ENCODE measurements around the gene LRRC8C. TPM values are rescaled to one million over a fixed set of nuclear protein-coding genes. Genes with fewer than 3 reads are reported as not detected.

LRRC8C gene
- total RNA-seq, 6 donors from 2014 or later: 5.2 to 12.5 (median 11.6) TPM

DNA sequence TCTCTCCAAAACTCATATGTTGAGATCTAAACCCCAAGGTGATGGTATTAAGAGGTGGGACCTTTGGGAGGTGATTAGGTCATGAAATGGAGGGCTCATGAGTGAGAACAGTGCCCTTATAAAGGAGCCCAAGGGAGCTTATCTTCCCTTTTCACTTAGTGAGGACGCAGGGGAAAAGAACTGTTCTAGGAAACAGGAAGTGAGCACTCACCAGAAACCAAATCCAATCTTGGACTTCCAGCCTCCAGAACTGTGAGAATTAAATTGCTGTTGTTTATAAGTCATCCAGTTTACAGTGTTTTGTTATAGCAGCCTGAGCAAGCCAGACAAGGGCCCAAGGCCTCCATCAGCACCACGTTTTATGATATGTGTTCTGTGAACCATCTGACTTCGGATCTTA is 127.6 kb downstream of the LRRC8C start:
- 75 to 80% methylated on average over 3 of the region's 3 CpGs for WGBS, 2 donors
- ATAC-seq (ENCODE audit: low FRiP score in 2 of 2) (no peak), DNase-seq (no peak)
- Histone ChIP-seq H3K9me3 (no peaks in the 10 kb centered on the region), H3K4me1 (peaks cover 42 to 67% (median 52%) of the 10 kb centered on the region in 4 donors), H3K27ac (peak overlapping the region in 3 of 4 donors; percentile 3 to 27 (median 21)), H3K4me3 (no peak overlapping the region), H3K36me3 (no peaks in the 10 kb centered on the region), H3K27me3 (no peaks in the 10 kb centered on the region)
- no peak for TF ChIP-seq POLR2A (IDR thresholded peaks at IDR 0.05)
- TF ChIP-seq EP300 (IDR thresholded peaks at IDR 0.05): no peak
- no peak for TF ChIP-seq POLR2AphosphoS5 (IDR thresholded peaks at IDR 0.05)
- TF ChIP-seq, protein P1, sequence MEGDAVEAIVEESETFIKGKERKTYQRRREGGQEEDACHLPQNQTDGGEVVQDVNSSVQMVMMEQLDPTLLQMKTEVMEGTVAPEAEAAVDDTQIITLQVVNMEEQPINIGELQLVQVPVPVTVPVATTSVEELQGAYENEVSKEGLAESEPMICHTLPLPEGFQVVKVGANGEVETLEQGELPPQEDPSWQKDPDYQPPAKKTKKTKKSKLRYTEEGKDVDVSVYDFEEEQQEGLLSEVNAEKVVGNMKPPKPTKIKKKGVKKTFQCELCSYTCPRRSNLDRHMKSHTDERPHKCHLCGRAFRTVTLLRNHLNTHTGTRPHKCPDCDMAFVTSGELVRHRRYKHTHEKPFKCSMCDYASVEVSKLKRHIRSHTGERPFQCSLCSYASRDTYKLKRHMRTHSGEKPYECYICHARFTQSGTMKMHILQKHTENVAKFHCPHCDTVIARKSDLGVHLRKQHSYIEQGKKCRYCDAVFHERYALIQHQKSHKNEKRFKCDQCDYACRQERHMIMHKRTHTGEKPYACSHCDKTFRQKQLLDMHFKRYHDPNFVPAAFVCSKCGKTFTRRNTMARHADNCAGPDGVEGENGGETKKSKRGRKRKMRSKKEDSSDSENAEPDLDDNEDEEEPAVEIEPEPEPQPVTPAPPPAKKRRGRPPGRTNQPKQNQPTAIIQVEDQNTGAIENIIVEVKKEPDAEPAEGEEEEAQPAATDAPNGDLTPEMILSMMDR (IDR thresholded peaks at IDR 0.05): no peak

DNA sequence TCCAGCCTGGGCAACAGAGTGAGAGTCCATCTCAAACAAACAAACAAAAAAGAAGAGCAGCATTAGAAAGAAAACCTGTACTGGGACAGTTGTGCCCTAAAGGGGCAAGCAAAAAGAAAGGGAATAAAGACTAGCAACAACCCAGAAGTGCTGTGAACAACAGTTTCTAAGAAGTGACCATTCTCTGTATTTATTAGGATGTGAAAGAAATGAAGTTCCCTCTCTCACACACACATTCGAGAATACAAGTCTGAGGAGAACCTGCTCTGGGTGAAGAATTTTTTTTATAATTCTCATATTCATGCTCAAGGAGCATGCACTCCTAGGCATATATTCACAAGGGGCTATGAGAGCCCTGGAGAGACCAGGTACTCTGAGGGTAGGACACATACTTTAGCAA is 128.4 kb downstream of the LRRC8C start:
- H3K4me3 ChIP-seq: no peak overlapping the region
- H3K9me3 ChIP-seq: no peaks in the 10 kb centered on the region
- H3K4me1 ChIP-seq: peaks cover 42 to 66% (median 51%) of the 10 kb centered on the region in 4 donors
- ATAC-seq (ENCODE audit: low FRiP score in 2 of 2) (no peak), DNase-seq (no peak)
- 71 to 77% methylated on average over 1 of the region's 1 CpG for WGBS, 2 donors
- TF ChIP-seq EP300 (IDR thresholded peaks at IDR 0.05) (no peak), POLR2A (IDR thresholded peaks at IDR 0.05) (no peak), POLR2AphosphoS5 (IDR thresholded peaks at IDR 0.05) (no peak)
- TF ChIP-seq, protein P1 (IDR thresholded peaks at IDR 0.05): no peak
- H3K36me3 ChIP-seq: no peaks in the 10 kb centered on the region
- no peaks in the 10 kb centered on the region for H3K27me3 ChIP-seq
- H3K27ac ChIP-seq: peak overlapping the region in 2 of 4 donors; percentile 21 to 27

DNA sequence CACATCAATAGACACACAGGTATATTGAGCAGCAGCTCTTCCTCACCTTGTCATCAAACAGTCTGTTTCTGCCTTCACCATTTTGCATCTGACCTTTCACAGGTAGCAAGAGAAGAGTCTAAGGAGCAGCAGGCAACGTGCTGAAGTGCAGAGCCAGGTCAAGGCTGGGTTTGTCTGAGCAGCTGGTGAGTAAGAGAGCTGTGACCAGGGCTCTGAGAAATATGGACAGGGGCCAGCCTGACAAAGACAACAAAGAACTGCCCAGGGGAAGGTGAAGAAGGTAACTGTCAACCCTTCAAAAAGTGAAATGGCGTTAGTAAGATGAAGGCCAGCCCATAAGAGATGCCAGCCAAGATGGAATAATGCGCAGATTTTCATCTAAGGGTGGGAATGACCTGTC is 129.0 kb downstream of the LRRC8C start:
- H3K4me1 ChIP-seq: peaks cover 38 to 61% (median 47%) of the 10 kb centered on the region in 4 donors
- WGBS, 2 donors: 71 to 80% methylated on average over 3 of the region's 3 CpGs
- H3K4me3 ChIP-seq: peak overlapping the region in 1 of 4 donors; percentile 51

DNA sequence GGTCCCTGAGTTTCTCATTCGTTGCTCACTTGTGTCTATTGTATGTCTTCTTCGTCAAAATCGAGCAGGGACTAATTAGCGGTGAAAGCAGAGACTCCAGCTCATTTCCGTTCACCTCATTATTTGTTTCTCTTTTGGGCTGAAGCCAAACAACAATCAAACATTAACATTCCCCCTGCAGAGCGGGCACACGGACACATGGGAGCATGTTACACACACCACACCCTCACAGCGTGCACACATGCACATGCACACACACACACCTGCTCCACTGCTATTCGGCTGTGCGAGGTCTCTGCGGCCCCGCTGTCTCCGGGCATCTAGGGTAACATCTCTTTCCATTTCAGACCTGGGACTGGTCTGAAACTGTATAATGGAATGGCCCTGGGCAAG is 129.5 kb downstream of the LRRC8C start:
- no peaks in the 10 kb centered on the region for H3K36me3 ChIP-seq
- DNase-seq: no peak
- H3K27ac ChIP-seq: peak overlapping the region in 3 of 4 donors; percentile 54 to 76 (median 64)
- 38 to 59% methylated on average over 13 of the region's 13 CpGs for WGBS, 2 donors
- peak overlapping the region in 3 of 4 donors; percentile 36 to 51 (median 44) for H3K4me3 ChIP-seq
- no peak for TF ChIP-seq EP300 (IDR thresholded peaks at IDR 0.05)
- no peak for TF ChIP-seq POLR2A (IDR thresholded peaks at IDR 0.05)
- TF ChIP-seq, protein P1 (IDR thresholded peaks at IDR 0.05): no peak
- TF ChIP-seq POLR2AphosphoS5 (IDR thresholded peaks at IDR 0.05): no peak
- H3K27me3 ChIP-seq: no peaks in the 10 kb centered on the region
- H3K4me1 ChIP-seq: peaks cover 33 to 56% (median 43%) of the 10 kb centered on the region in 4 donors
- peak in 1 of 2 donors; percentile 35 for ATAC-seq (ENCODE audit: low FRiP score in 2 of 2)
- H3K9me3 ChIP-seq: no peaks in the 10 kb centered on the region

More for the DNA sequence above, 129.0 kb downstream of the LRRC8C start:
- no peaks in the 10 kb centered on the region for H3K9me3 ChIP-seq
- DNase-seq: no peak
- ATAC-seq (ENCODE audit: low FRiP score in 2 of 2): no peak
- no peaks in the 10 kb centered on the region for H3K36me3 ChIP-seq
- TF ChIP-seq POLR2A (IDR thresholded peaks at IDR 0.05) (no peak), EP300 (IDR thresholded peaks at IDR 0.05) (no peak), POLR2AphosphoS5 (IDR thresholded peaks at IDR 0.05) (no peak)
- TF ChIP-seq, protein P1 (IDR thresholded peaks at IDR 0.05): no peak
- H3K27me3 ChIP-seq: no peaks in the 10 kb centered on the region
- H3K27ac ChIP-seq: peak overlapping the region in 1 of 4 donors; percentile 76

Data from upper lobe of left lung (tissue), 6 donors.